ENCODE results near the gene GABRB1.
A peak's percentile ranks its signal among the peaks of the same experiment; 100 is the strongest.

The GABRB1 gene

GRCh38 chr4:47122592-47123291 lies 91.4 kb downstream of the GABRB1 start:
- DNase-seq, result peak; percentile 51

- DNase-seq, result no peak
Observed at GRCh38 chr4:47128991-47129390, 97.6 kb downstream of the GABRB1 start.

- DNase-seq, result no peak
Observed at GRCh38 chr4:47135210-47135609, 103.8 kb downstream of the GABRB1 start.

GRCh38 chr4:47143261-47143660 lies 111.9 kb downstream of the GABRB1 start:
- DNase-seq, result no peak

- no peak for DNase-seq
Observed at GRCh38 chr4:47145630-47146029, 114.3 kb downstream of the GABRB1 start.

- DNase-seq, result no peak
Observed at GRCh38 chr4:47154816-47155370, 123.5 kb downstream of the GABRB1 start.

GRCh38 chr4:47155919-47156318 lies 124.6 kb downstream of the GABRB1 start:
- DNase-seq, result no peak

GRCh38 chr4:47160095-47160494 lies 128.7 kb downstream of the GABRB1 start:
- no peak for DNase-seq

- DNase-seq, result peak; percentile 82
Observed at GRCh38 chr4:47167081-47168035, 136.0 kb downstream of the GABRB1 start.

- no peak for DNase-seq
Observed at GRCh38 chr4:47184083-47184482, 152.7 kb downstream of the GABRB1 start.

GRCh38 chr4:47185761-47186160 lies 154.4 kb downstream of the GABRB1 start:
- DNase-seq, result no peak

GRCh38 chr4:47187608-47188007 lies 156.2 kb downstream of the GABRB1 start:
- DNase-seq, result no peak

- DNase-seq, result no peak
Observed at GRCh38 chr4:47193179-47193578, 161.8 kb downstream of the GABRB1 start.

GRCh38 chr4:47194036-47194737 lies 162.8 kb downstream of the GABRB1 start:
- no peak for DNase-seq

- no peak for DNase-seq
Observed at GRCh38 chr4:47195706-47196105, 164.3 kb downstream of the GABRB1 start.

GRCh38 chr4:47198791-47199190 lies 167.4 kb downstream of the GABRB1 start:
- no peak for DNase-seq

- no peak for DNase-seq
Observed at GRCh38 chr4:47203593-47203992, 172.2 kb downstream of the GABRB1 start.

GRCh38 chr4:47207555-47207954 lies 176.2 kb downstream of the GABRB1 start:
- no peak for DNase-seq

GRCh38 chr4:47209833-47210232 lies 178.5 kb downstream of the GABRB1 start:
- no peak for DNase-seq

GRCh38 chr4:47210828-47211227 lies 179.5 kb downstream of the GABRB1 start:
- no peak for DNase-seq

- DNase-seq, result no peak
Observed at GRCh38 chr4:47213106-47213505, 181.7 kb downstream of the GABRB1 start.

- DNase-seq, result no peak
Observed at GRCh38 chr4:47213539-47213938, 182.2 kb downstream of the GABRB1 start.

GRCh38 chr4:47213971-47214370 lies 182.6 kb downstream of the GABRB1 start:
- DNase-seq, result no peak

Measured in NCI-H1694 (cell line).